Measurements from ENCODE around the gene THRSP.
"Not testable (repeated sequence)": the region's sequence is repeated elsewhere in the genome, so short reads cannot be mapped to it uniquely, and the experiment has no call there.

GRCh38 chr11:78084506-78084905, 20.8 kb downstream of the THRSP start:
- TF ChIP-seq CTCF (conservative IDR thresholded peaks at IDR 0.05 in 1 of 2, IDR thresholded peaks at IDR 0.05 in 1 of 2; ENCODE audit: low read depth in 1 of 2, low read length in 2 of 2); EZH2 (IDR thresholded peaks at IDR 0.05; ENCODE audit: low read length, missing control alignments): not testable (repeated sequence)

All from fibroblast of lung (primary cell).